ENCODE measurements around the gene EIF2B5. TPM values are rescaled to one million over a fixed set of nuclear protein-coding genes. Genes with fewer than 3 reads are reported as not detected.

Gene EIF2B5
- total RNA-seq, 1 experiment from 2014 or later: 59.4 TPM

DNA sequence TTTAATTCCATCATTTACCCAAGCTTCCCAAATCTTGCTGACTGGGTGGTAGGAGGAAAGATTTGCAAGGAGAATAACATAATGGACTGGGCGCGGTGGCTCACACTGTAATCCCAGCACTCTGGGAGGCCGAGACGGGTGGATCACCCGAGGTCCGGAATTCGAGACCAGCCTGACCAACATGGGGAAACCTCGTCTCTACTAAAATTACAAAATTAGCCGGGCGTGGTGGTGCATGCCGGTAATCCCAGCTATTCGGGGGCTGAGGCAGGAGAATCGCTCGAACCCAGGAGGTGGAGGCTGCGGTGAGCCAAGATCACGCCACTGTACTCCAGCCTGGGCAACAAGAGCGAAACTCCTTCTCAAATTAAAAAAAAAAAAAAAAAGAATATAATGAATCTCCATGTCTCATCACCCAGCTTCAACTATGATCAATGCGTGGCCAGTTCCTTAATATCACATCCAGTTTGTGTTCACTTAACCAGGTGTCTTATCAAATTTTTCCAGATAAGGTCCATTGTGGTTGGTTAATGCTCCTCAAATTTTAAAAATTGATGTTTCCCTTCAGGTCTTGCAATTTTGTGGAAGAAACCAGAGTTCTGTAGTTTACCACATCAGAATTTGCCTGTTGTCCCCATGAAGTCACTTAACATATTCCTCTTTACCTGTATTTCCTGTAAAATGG, 49.5 kb downstream of the EIF2B5 start:
- no peaks in the 10 kb centered on the region for H3K9me2 ChIP-seq (replicated peaks; ENCODE audit: insufficient read depth, low read length)
- no peak overlapping the region for H2AFZ ChIP-seq (ENCODE audit: low read length)
- peaks cover 21% of the 10 kb centered on the region for H3K4me1 ChIP-seq (ENCODE audit: low read length)
- peaks cover 27% of the 10 kb centered on the region for H4K20me1 ChIP-seq (ENCODE audit: insufficient read depth, low read depth, low read length)
- no peaks in the 10 kb centered on the region for H3K27me3 ChIP-seq (ENCODE audit: low read length)
- peak overlapping the region; percentile 67; the same call in 1 of the 2 replicates for H3K9ac ChIP-seq (ENCODE audit: low read length)
- H3K36me3 ChIP-seq (ENCODE audit: insufficient read depth, low read length): peaks cover 34% of the 10 kb centered on the region
- peak overlapping the region; percentile 65 for H3K4me2 ChIP-seq (ENCODE audit: low read depth, low read length, poor library complexity, severe bottlenecking)
- 0 out of 2 replicates have a peak overlapping the region, but pooled peaks have one; percentile 60 for H3K4me3 ChIP-seq (ENCODE audit: low read length)
- H3K79me2 ChIP-seq (ENCODE audit: low read length): peaks cover 36% of the 10 kb centered on the region
- DNase-seq: no peak
- H3K9me3 ChIP-seq (ENCODE audit: low read length): no peaks in the 10 kb centered on the region
- no peak overlapping the region for H3K27ac ChIP-seq (ENCODE audit: low read length)

GRCh38 chr3:184185461-184186183, 50.5 kb downstream of the EIF2B5 start:
- Histone ChIP-seq H3K79me2 (ENCODE audit: low read length) (peaks cover 40% of the 10 kb centered on the region), H3K4me3 (ENCODE audit: low read length) (peak overlapping the region; percentile 95), H3K27me3 (ENCODE audit: low read length) (no peaks in the 10 kb centered on the region), H3K27ac (ENCODE audit: low read length) (peak overlapping the region; percentile 25; the same call in 1 of the 2 replicates), H2AFZ (ENCODE audit: low read length) (peak overlapping the region; percentile 75; the same call in 1 of the 2 replicates), H3K9ac (ENCODE audit: low read length) (peak overlapping the region; percentile 91), H3K4me1 (ENCODE audit: low read length) (peaks cover 21% of the 10 kb centered on the region), H4K20me1 (ENCODE audit: insufficient read depth, low read depth, low read length) (peaks cover 27% of the 10 kb centered on the region), H3K36me3 (ENCODE audit: insufficient read depth, low read length) (peaks cover 44% of the 10 kb centered on the region), H3K4me2 (ENCODE audit: low read depth, low read length, poor library complexity, severe bottlenecking) (peak overlapping the region; percentile 90), H3K9me2 (replicated peaks; ENCODE audit: insufficient read depth, low read length) (no peaks in the 10 kb centered on the region), H3K9me3 (ENCODE audit: low read length) (no peaks in the 10 kb centered on the region)
- DNase-seq: peak; percentile 100

- H3K4me3 ChIP-seq (ENCODE audit: low read length): peak within 1 kb of the TSS; percentile 95
- peaks cover 27% of the 10 kb centered on the region for H4K20me1 ChIP-seq (ENCODE audit: insufficient read depth, low read depth, low read length)
- peaks cover 40% of the 10 kb centered on the region for H3K79me2 ChIP-seq (ENCODE audit: low read length)
- H2AFZ ChIP-seq (ENCODE audit: low read length): peak within 1 kb of the TSS; percentile 76
- no peaks in the 10 kb centered on the region for H3K9me2 ChIP-seq (replicated peaks; ENCODE audit: insufficient read depth, low read length)
- peaks cover 50% of the 10 kb centered on the region for H3K36me3 ChIP-seq (ENCODE audit: insufficient read depth, low read length)
- H3K27me3 ChIP-seq (ENCODE audit: low read length): no peaks in the 10 kb centered on the region
- H3K4me2 ChIP-seq (ENCODE audit: low read depth, low read length, poor library complexity, severe bottlenecking): peak within 1 kb of the TSS; percentile 90
- H3K9ac ChIP-seq (ENCODE audit: low read length): peak within 1 kb of the TSS; percentile 91
- H3K27ac ChIP-seq (ENCODE audit: low read length): peak within 1 kb of the TSS; percentile 25; the same call in 1 of the 2 replicates
- H3K9me3 ChIP-seq (ENCODE audit: low read length): no peaks in the 10 kb centered on the region
- peaks cover 21% of the 10 kb centered on the region for H3K4me1 ChIP-seq (ENCODE audit: low read length)
- DNase-seq: peak; percentile 68
Measured at GRCh38 chr3:184186184-184186901, 51.2 kb downstream of the EIF2B5 start, which contains the start of gene ABCF3. TSS of gene ABCF3 (plus strand) at chr3:184186199. CDS start at chr3:184186208, 9 bp downstream.

DNA sequence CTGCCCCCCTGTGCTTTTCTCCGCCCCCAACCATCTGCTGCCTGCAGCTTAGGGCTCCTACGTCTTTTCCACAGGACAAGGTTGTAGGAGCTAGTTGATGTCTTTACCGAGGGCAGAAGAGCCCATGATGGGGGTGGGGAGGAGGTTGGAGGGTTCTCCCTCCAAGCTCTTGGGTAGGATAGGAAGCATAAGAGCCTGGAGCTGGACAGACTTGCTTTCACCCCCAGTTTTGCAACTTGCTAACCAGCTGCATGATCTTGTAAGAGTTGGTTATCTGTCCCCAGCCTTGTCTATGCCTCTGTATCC, 51.7 kb downstream of the EIF2B5 start:
- Histone ChIP-seq H3K27me3 (ENCODE audit: low read length) (no peaks in the 10 kb centered on the region), H3K4me1 (ENCODE audit: low read length) (peaks cover 21% of the 10 kb centered on the region), H3K4me3 (ENCODE audit: low read length) (peak overlapping the region; percentile 95), H3K9me3 (ENCODE audit: low read length) (no peaks in the 10 kb centered on the region), H3K9ac (ENCODE audit: low read length) (peak overlapping the region; percentile 91), H3K9me2 (replicated peaks; ENCODE audit: insufficient read depth, low read length) (no peaks in the 10 kb centered on the region), H4K20me1 (ENCODE audit: insufficient read depth, low read depth, low read length) (peaks cover 27% of the 10 kb centered on the region), H3K27ac (ENCODE audit: low read length) (no peak overlapping the region), H3K36me3 (ENCODE audit: insufficient read depth, low read length) (peaks cover 48% of the 10 kb centered on the region), H3K79me2 (ENCODE audit: low read length) (peaks cover 40% of the 10 kb centered on the region), H2AFZ (ENCODE audit: low read length) (no peak overlapping the region), H3K4me2 (ENCODE audit: low read depth, low read length, poor library complexity, severe bottlenecking) (peak overlapping the region; percentile 90)
- peak; percentile 51 for DNase-seq

- H4K20me1 ChIP-seq (ENCODE audit: insufficient read depth, low read depth, low read length): peaks cover 27% of the 10 kb centered on the region
- peaks cover 40% of the 10 kb centered on the region for H3K79me2 ChIP-seq (ENCODE audit: low read length)
- H3K9ac ChIP-seq (ENCODE audit: low read length): no peak overlapping the region
- H3K27me3 ChIP-seq (ENCODE audit: low read length): no peaks in the 10 kb centered on the region
- H2AFZ ChIP-seq (ENCODE audit: low read length): no peak overlapping the region
- peaks cover 21% of the 10 kb centered on the region for H3K4me1 ChIP-seq (ENCODE audit: low read length)
- H3K4me2 ChIP-seq (ENCODE audit: low read depth, low read length, poor library complexity, severe bottlenecking): no peak overlapping the region
- no peak for DNase-seq
- H3K9me2 ChIP-seq (replicated peaks; ENCODE audit: insufficient read depth, low read length): no peaks in the 10 kb centered on the region
- no peaks in the 10 kb centered on the region for H3K9me3 ChIP-seq (ENCODE audit: low read length)
- H3K27ac ChIP-seq (ENCODE audit: low read length): no peak overlapping the region
- no peak overlapping the region for H3K4me3 ChIP-seq (ENCODE audit: low read length)
- peaks cover 50% of the 10 kb centered on the region for H3K36me3 ChIP-seq (ENCODE audit: insufficient read depth, low read length)
Measured at GRCh38 chr3:184188080-184188479, 52.9 kb downstream of the EIF2B5 start.

GRCh38 chr3:184189421-184189820, 54.3 kb downstream of the EIF2B5 start:
- Histone ChIP-seq H3K4me3 (ENCODE audit: low read length) (no peak overlapping the region), H3K4me1 (ENCODE audit: low read length) (peaks cover 21% of the 10 kb centered on the region), H3K9me3 (ENCODE audit: low read length) (no peaks in the 10 kb centered on the region), H3K4me2 (ENCODE audit: low read depth, low read length, poor library complexity, severe bottlenecking) (no peak overlapping the region), H3K79me2 (ENCODE audit: low read length) (peaks cover 40% of the 10 kb centered on the region), H3K27ac (ENCODE audit: low read length) (no peak overlapping the region), H2AFZ (ENCODE audit: low read length) (no peak overlapping the region), H4K20me1 (ENCODE audit: insufficient read depth, low read depth, low read length) (peaks cover 27% of the 10 kb centered on the region), H3K9ac (ENCODE audit: low read length) (no peak overlapping the region), H3K36me3 (ENCODE audit: insufficient read depth, low read length) (peaks cover 60% of the 10 kb centered on the region), H3K27me3 (ENCODE audit: low read length) (no peaks in the 10 kb centered on the region), H3K9me2 (replicated peaks; ENCODE audit: insufficient read depth, low read length) (no peaks in the 10 kb centered on the region)
- DNase-seq: no peak

GRCh38 chr3:184192889-184193288, 57.7 kb downstream of the EIF2B5 start:
- DNase-seq: no peak
- Histone ChIP-seq H3K79me2 (ENCODE audit: low read length) (peaks cover 21% of the 10 kb centered on the region), H3K4me2 (ENCODE audit: low read depth, low read length, poor library complexity, severe bottlenecking) (no peak overlapping the region), H3K27me3 (ENCODE audit: low read length) (no peaks in the 10 kb centered on the region), H3K4me1 (ENCODE audit: low read length) (peaks cover under 1% of the 10 kb centered on the region; the same call in 1 of the 2 replicates), H3K9ac (ENCODE audit: low read length) (no peak overlapping the region), H2AFZ (ENCODE audit: low read length) (no peak overlapping the region), H3K4me3 (ENCODE audit: low read length) (no peak overlapping the region), H3K36me3 (ENCODE audit: insufficient read depth, low read length) (peaks cover 64% of the 10 kb centered on the region), H3K9me3 (ENCODE audit: low read length) (no peaks in the 10 kb centered on the region), H4K20me1 (ENCODE audit: insufficient read depth, low read depth, low read length) (peaks cover 14% of the 10 kb centered on the region), H3K9me2 (replicated peaks; ENCODE audit: insufficient read depth, low read length) (no peaks in the 10 kb centered on the region), H3K27ac (ENCODE audit: low read length) (no peak overlapping the region)

All from Karpas-422 (cell line).